ENCODE results near the gene ANKFN1. TPM values are rescaled to one million over a fixed set of nuclear protein-coding genes. Genes with fewer than 3 reads are reported as not detected.

Gene ANKFN1
- total RNA-seq, 1 donor from 2014 or later = 0.21 TPM

GRCh38 chr17:56121191-56122051, 31.9 kb upstream of the ANKFN1 start:
- Mint-ChIP-seq H3K4me1 (no peaks in the 10 kb centered on the region), H3K4me3 (no peak overlapping the region), H3K36me3 (ENCODE audit: low read depth) (no peaks in the 10 kb centered on the region), H3K27ac (ENCODE audit: unreplicated experiment) (no peak overlapping the region), H3K9me3 (no peaks in the 10 kb centered on the region), H3K27me3 (ENCODE audit: low read depth) (no peaks in the 10 kb centered on the region)
- TF ChIP-seq CTCF (conservative IDR thresholded peaks at IDR 0.05) = peak; percentile 40
- DNase-seq (ENCODE audit: low read depth, low spot score) = no peak

GRCh38 chr17:56125830-56126819, 27.1 kb upstream of the ANKFN1 start:
- TF ChIP-seq CTCF (conservative IDR thresholded peaks at IDR 0.05) = peak; percentile 68
- no peak overlapping the region for H3K4me3 Mint-ChIP-seq
- H3K4me1 Mint-ChIP-seq = peaks cover 15% of the 10 kb centered on the region
- no peaks in the 10 kb centered on the region for H3K9me3 Mint-ChIP-seq
- peaks cover 4% of the 10 kb centered on the region for H3K27me3 Mint-ChIP-seq (ENCODE audit: low read depth)
- H3K36me3 Mint-ChIP-seq (ENCODE audit: low read depth) = no peaks in the 10 kb centered on the region
- peak; percentile 18 for DNase-seq (ENCODE audit: low read depth, low spot score)
- H3K27ac Mint-ChIP-seq (ENCODE audit: unreplicated experiment) = no peak overlapping the region

- no peak overlapping the region for H3K27ac Mint-ChIP-seq (ENCODE audit: unreplicated experiment)
Observed at GRCh38 chr17:56130026-56130425, 23.2 kb upstream of the ANKFN1 start.

GRCh38 chr17:56130631-56131030, 22.6 kb upstream of the ANKFN1 start:
- Mint-ChIP-seq H3K36me3 (ENCODE audit: low read depth) (no peaks in the 10 kb centered on the region), H3K27me3 (ENCODE audit: low read depth) (peaks cover 4% of the 10 kb centered on the region), H3K27ac (ENCODE audit: unreplicated experiment) (no peak overlapping the region), H3K9me3 (no peaks in the 10 kb centered on the region), H3K4me1 (peaks cover 17% of the 10 kb centered on the region), H3K4me3 (no peak overlapping the region)
- TF ChIP-seq CTCF (conservative IDR thresholded peaks at IDR 0.05) = no peak
- no peak for DNase-seq (ENCODE audit: low read depth, low spot score)

More at GRCh38 chr17:56130026-56130425, 23.2 kb upstream of the ANKFN1 start:
- no peak for TF ChIP-seq CTCF (conservative IDR thresholded peaks at IDR 0.05)
- H3K4me1 Mint-ChIP-seq = peaks cover 16% of the 10 kb centered on the region
- no peaks in the 10 kb centered on the region for H3K36me3 Mint-ChIP-seq (ENCODE audit: low read depth)
- H3K4me3 Mint-ChIP-seq = no peak overlapping the region
- no peaks in the 10 kb centered on the region for H3K9me3 Mint-ChIP-seq
- DNase-seq (ENCODE audit: low read depth, low spot score) = no peak
- peaks cover 4% of the 10 kb centered on the region for H3K27me3 Mint-ChIP-seq (ENCODE audit: low read depth)

GRCh38 chr17:56131431-56131830, 21.8 kb upstream of the ANKFN1 start:
- peaks cover 4% of the 10 kb centered on the region for H3K27me3 Mint-ChIP-seq (ENCODE audit: low read depth)
- TF ChIP-seq CTCF (conservative IDR thresholded peaks at IDR 0.05) = no peak
- DNase-seq (ENCODE audit: low read depth, low spot score) = no peak
- H3K9me3 Mint-ChIP-seq = no peaks in the 10 kb centered on the region
- H3K4me1 Mint-ChIP-seq = peaks cover 18% of the 10 kb centered on the region
- no peak overlapping the region for H3K27ac Mint-ChIP-seq (ENCODE audit: unreplicated experiment)
- H3K4me3 Mint-ChIP-seq = no peak overlapping the region
- H3K36me3 Mint-ChIP-seq (ENCODE audit: low read depth) = no peaks in the 10 kb centered on the region

Measured in neural crest cell (in vitro differentiated cells).